KG1 (cell line): ENCODE results near the gene TBC1D10A.

Source experiments
- DNase-seq: peaks from one replicate; lab custom pipeline; 2025; lab: John Stamatoyannopoulos, UW

TBC1D10A gene

DNA sequence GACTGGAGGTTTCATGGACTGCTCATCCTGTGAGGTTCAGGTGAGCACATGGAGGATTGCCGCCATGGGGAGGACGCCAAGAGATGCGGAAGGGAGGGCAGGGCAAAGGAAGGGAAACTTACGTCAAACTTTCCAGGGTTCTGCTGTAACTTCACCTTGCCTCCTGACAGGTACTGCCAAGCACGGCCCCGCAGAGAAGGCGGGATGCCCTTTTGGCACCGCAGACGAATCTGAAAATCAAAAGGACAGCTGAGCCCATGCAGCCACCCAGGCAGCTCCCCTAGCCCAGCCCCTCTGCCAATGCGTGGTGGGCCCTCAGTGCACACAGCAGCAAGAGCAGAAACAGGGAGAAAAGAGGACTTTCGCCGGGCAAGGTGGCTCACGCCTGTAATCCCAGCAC is 27.4 kb downstream of the TBC1D10A start:
- DNase-seq: no peak

DNA sequence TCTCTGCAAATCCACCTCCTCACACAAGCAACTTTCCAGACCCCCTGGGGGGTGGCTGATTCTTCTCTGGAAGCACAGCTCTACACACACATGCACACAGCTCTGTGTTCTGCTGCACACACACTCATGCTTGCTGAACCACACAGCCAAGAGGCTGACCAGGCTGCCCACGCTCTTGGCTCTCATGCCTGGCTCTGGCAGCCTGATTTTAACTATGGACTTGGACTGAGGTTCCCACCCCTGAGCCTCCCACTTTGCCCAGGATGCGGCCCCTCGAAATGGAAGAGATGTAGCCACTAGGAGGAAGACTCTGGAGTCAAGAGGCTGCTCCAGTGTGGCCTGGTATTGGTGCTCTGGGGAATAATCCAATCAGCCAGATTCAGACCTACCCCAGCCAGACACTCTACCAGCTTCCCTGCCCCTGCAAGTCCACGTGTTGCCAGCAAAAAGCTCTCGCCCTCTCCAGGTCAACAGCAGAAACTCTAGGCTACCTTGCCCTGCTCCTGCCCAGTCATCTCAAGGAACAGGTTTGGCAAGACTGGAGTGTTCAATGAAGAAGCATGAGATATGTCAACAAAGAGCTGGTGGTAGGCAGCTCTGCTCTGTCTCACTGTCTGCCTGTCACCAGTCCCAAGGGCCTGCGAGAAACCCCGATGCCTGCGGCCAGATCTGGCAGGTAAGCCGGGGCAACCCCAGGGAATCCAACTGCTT is 28.6 kb downstream of the TBC1D10A start:
- DNase-seq: no peak

DNA sequence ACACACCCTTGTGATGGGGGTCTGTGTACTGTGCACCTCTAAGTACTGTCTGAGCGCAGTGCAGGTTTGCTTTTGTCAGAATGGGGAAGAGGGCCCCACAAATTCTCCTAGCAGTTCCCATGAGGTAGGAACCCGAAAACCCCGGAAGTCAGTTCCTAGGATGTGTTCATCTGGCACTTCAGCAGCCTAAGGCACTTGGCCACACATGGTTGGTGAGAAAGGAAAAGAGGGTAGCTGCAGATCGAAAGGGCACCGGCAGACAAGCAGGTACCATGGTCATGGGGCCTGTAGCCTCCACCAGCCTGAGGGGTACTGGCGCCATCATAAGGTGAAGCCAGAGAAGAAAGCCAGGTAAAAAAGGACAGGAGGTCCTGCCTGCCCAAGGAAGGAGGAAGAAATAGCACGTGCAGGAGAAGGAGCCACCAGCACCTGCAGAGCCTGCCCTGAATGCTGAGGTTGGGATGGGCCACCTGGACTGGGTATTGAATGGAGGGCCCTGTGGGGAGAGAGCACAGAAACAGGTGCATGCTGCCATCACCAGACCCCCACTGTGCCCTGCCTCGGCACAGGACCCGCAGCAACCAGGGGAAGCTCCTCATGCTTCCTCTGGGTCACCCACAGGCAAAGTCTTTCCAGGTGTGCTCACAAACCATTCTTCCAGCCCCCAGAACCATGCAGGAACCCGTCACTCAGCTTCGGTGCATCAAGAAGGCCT is 29.3 kb downstream of the TBC1D10A start:
- no peak for DNase-seq

DNA sequence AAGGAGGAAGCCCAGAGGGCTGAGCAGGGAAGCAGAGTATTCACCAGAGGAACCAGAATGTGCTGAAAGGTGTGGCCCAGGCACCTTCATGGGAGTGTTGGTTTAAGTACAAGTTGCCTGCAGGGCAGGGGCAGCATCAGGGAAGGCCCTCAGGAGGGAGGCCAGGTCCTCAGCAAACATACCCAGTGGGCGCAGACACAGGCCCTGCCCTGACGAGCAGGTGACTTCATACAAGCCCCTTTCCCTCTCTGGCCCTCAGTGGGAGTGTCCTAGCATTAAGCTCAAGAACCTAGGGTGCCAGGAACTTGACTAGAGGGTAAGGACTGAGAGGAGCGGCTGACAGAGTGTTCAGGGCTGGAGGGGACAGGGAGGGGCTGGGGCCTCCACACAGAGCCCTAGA is 29.9 kb downstream of the TBC1D10A start:
- no peak for DNase-seq

DNA sequence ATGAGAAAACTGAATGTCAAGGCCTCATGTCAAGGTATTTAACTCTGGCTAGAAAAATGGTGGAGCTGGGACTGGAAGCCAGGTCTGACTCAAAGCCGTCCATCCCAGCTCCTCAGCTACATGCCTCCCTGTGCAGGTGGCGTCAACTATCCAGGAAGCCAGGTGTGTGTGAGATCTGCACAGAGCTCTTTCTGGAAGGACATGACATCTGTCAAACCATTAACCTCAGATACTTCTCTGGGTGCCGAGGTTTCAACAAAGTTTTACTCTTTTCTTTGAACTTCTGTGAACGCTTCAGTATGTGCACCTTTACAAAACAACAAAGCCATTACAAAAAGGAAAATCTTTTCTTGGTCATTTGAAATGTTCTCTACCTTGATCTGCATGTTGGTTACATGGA is 30.4 kb downstream of the TBC1D10A start:
- DNase-seq: no peak

DNA sequence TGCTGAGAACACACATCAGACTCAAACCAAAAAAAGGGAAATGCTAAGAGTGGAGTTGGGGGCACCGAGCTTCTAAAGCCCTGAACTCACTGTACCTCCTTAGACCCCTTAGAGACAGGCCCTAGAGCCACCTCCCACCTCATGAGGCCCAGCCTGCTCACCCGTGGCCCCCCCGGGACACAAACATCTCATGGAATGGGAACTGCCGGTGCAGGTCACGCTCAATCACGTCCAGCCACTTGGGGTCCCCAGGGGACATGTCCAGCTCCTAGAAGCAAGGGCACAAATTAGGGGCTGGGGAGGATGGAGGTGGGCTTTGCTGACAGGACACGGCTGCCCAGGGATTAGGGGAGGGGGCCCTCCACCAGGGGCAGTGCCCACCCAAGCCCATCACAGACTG is 31.2 kb downstream of the TBC1D10A start:
- DNase-seq: no peak

DNA sequence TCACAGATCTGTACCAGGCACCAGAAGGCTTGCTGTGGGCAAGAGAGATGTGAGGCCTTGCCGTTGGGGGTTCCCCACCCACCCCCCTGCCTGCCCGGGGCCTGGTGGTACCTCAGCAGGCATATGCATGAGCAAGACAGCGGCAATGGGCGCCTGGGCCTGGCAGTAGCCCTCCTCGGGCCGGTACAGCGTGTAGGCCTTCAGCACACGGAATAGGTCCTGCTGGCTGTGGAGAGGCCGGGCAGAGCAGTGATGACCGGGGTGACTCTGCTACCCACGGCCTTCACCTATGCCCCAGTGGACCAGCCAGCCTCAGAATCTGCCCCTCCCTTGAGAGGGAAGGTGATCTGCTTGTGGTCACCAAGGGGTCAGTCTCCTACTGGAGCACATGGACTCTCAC is 31.9 kb downstream of the TBC1D10A start:
- no peak for DNase-seq

DNA sequence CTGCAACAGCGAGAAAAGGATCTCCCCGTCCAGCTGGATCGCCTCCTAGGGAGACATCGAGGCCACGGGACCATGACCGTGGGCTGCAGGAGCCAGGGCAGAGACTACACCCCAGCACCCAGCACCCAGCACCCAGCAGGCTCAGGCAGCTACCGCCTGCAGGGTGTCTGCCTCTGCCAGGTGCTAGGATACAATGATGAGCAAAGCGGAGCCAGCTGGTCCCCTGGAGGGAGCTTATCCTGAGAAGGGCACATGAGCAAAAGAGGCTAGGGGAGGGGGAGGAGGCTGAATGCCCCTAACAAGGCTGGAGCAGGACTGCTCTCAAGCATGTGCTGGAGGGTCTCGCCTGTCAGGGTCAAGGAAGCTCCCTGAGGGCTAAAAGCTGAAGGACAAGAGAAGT is 32.7 kb downstream of the TBC1D10A start:
- no peak for DNase-seq

DNA sequence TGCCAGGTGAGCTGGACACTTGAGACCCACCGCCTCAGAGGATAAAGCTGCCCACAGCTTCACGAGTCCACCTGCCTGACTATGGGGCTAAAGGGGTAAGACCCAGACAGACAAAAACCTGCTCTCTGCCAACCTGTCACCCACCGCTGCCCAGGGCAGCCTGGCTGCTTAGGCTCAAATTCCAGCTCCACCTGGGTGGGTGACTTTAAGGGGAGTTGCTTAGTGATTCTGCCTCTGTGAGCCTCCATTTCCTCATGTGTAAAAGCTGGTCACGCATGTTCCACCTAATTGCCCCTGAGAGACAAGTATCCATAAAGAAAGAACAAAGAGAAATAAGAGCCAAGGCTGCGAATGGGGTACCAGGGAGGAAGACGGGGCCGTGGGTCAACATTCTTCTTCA is 33.7 kb downstream of the TBC1D10A start:
- no peak for DNase-seq

DNA sequence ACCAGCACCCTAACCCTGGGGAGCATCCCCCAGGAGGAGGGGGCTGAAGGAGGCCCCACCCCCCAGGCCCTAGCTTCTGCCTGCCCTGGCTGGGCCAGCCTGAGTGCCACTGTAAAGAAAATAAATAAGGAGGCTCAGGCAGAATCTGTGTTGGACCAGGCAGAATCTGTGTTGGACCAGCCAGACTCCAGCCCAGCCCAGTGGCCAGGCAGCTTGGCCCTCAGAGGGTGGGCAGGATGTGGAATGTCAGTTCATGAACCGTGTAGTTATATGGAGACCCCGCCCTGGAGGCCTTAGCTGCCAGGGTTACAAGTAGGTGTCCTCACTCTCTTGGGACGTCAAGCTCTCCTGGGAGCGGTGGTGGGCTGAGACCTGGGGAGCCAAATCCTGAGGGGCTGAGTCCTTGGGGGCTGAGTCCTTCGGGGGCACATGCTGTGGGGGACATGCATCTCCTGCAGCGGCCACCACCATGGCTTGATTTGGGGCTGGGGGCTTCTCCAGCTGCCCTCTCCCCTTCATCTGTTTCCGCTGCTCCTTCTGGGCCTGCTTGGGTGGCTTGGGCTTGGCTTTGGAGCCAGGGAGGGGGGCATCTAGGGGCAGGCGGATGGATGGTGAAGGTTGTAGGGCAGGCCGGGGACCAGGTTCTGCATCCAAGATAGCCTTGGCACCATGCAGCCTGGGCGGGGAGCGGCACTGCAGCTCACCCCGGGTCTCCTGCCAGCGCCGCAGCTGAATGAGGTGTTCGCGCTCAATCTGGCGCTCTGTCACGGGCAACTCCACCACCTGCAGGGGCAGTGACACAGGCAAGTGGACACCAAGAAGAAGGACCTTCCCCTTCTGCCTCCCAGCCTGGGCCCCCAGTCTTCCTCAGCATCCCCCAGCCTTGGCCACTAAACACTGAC is 34.4 kb downstream of the TBC1D10A start:
- no peak for DNase-seq

DNA sequence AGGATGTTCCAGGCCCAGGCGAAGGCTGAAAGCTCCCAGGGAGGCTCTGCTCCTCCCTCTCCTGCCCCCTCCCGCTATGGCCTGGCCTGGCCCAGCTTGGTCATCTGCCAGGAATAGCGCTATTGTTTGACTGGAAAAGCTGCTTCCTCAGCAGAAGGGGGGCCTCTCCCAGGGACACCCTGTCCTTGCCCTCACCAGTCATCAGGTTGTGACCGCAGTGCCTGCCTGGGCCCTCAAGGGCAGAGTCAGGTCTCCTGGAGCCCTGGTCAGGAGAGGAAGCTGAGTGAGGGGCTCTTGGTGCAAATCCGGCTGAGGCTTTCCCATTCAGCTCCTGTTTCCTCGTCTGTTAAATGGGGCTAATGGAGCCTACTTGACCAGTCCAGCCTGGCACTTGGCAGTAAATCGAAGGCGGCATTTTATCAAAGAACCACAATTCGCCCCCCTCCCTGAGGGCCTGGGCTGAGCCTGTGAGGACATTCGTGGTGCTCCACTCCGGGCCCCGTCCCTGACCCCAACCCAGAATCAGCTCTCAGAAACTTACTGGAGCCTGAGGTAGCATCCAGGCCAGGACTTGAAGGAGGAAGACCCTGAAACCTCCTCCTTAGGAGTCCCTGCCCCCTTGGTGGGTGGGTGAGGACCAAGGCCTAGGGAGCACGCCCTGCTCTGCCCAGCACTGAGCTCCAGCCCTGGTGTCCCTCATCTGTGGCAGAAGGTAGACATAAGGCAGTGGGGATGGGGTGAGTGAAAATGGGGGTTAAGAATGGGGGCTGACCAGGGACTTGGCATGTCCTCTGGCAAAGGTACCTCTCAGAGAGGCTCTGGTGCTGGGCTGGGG is 35.5 kb downstream of the TBC1D10A start:
- no peak for DNase-seq

DNA sequence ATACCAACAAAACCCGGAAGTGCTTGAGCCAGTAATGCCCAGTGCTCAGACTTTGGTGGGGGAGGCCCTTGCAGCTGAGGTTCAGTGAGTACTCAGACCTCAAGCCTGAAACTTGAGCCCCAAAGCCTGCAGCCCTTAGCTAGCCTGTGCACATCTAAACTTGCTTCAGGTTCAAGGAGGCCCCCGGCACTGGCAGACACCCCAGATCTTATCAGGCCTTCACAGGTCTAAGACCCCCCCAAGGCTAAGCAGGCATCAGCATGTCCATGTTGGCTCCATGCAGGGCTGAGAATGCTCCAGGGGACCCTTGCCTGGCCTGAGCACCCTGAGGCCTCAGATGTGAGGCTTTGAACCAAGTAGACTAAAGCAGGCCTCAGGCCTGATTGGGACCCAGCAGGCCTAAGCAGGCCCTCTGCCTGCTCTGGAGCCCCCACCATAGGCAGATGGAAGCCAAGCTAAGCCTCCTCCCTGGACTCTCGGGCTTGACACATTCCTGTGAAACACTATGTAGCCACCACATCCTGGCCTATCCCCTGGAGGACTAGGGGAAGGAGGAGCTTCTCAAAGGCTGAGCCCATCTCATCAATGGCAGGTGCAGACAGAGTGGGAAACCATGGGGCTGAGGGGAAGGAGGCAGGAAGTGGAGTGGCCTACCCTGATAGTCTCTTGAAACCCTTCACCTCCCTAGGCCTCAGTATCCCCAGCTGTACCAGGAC is 36.2 kb downstream of the TBC1D10A start:
- DNase-seq: no peak

DNA sequence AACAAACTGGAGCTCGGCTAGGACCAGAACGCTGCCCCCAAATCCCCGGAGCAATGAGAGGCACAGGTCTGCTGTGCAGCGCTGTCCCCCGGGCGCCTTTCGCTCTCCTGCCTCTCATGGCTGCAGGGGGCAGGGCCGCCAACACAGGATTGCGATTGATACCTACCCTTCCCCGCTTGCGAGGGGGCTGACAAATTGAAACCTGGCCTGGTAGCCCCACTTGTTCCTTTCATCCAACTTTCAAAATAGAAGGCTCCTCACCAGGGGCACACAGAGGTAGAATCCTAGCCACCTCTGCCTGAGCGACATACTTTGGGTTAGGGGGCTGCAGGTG is 36.8 kb downstream of the TBC1D10A start:
- no peak for DNase-seq

DNA sequence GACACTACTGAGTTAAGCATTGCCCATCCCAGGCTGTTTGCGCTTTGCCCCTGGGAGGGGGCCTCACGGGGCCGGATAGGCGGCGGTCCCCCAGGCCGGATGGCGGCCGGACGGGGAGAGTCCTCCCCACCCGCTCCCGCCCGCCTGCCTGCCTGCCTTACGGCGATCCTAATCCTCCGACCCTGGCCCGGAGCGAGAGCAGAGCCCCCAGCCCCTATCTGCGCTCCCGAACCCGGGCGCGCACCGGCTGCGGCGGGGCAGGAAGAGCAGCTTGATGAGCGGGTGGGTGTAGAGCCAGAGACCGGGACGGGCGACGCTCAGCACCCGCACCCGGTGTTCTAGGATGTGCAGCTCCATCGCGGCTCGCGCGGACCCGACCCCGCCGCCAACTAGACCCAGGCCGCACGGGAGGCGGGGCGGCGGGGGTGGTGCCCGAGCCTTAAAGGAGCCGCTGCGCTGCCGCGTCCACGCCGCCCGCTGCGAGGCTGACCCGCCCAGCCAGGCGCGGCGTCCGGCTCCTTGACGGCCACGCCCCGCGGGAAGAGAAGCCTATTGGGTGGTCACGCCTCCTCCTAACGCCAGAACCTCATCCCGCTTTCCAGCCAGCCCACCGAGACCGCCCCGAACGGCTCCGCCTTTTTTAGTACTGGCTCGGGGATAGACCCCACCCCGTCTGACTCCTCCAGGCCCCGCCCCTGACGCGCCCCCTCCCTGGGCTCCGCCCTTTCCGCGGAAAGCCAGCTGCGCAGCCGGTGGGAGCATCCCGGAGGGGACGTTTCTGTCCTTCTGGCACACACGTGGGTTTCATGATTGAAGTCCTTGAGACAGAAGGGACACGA is 37.4 kb downstream of the TBC1D10A start, which contains the start of gene CASTOR1:
Gene CASTOR1, minus strand, starts transcription at position 365 of the 839 bp plus-strand sequence. Its CDS starts 8 bp downstream, at position 357.
- peak; percentile 28 for DNase-seq

DNA sequence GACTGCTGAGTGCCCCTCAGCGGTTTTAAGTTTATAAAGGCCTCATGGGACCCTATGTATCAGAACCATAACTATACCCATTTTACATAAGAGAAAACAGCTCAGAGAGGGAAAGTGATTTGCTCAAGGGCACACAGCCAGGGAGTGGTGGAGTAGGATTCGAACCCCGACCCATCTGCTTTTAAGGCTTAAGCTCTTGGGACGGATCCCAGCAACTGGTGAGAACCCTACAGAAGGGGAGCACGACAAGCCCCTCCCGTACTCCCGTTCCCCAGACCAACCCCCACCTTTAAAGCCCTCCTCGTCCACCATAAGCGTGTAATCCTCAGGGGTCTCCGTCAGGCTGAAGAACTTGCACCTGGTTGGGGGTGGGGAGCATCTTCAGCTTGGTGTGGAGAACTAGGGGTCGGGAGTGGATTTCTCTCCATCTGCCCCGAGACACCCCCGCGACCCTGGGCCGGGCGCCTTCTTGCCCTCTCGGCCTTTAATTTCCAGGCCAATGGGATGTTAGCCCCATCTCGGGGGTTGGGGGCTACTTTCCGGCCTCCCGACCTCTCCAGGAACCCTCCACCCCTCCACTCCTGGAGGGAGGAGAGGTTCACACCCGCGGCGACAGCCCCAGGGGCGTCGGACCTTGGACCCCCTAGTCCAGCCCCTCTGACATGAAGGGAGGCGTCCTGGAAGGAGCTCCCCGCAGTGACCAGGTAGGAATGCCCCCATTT is 38.2 kb downstream of the TBC1D10A start:
- DNase-seq: no peak

DNA sequence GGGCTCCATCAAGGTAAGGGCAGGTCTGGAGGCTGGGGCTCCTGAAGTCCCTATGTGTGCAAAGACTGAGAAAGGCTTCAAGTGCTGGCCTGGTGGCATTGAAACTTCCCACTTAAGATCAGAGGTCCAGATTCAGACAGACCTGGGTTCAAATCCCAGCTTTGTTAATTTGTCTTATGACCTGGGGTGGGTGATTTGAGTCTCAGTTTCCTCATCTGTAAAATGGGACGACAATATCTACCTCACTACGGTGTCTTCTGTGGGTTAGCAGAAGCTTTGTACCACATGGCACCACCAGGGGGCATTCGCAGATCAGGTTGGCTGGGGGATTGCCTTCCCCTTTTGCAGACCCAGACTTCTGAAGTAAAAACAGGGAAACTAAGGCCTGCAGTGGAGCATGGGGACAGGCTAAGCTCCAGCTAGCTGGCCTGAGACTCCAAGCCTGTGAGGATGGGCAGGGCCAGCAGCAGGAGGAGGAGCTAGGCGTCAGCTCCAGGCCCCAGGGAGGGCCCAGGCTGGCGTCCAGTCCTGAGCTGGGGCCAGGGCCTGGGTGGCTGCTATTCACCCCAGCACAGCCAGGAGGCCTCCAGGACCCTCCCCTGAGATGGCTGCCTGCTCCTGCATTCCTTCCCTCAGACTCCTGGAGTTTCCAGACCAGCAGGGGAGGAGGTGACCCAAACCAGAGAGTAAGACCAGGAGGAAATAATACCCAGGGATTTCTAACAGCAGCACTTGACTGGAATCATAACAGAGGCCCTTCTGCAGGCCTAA is 38.9 kb downstream of the TBC1D10A start:
- DNase-seq: peak; percentile 85

DNA sequence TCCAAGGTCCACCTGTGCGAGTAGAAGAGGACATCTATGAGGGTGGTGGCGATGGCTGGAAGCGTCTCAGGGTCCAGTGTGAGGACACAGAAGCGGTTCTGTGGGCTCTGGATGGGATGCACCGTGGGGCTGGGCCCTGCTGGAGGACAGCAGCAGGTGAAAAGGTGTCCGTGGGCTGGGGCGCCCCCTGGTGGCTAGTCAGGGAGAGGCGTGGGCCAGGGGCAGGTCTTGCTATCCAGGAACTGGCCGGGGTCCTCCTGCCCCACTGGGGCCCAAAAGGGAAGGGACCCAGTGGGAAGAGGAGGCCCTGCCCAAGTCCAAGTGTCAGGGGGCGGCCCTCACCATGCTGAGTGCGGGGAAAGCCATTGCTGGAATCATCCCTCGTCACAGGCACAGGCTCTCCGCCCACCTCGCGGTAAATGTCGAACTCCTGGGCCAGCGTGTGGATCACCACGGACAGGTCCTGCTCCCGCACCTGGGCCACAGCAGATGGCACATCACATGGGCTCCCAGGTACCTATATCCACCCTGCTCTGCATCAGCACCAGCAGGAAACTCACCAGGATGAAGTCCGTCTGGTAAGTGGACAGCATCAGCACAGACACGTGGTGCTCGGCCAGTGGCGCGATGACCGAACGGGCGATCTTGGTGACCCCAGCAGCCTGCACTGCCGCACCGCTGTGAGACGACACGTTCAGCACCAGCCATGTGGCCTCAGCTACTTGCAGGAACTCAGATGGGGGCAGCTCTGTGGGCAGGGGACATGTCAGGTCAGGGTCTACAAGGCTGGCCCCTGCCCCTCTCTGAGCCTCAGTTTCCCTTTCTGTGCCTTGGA is 39.7 kb downstream of the TBC1D10A start:
- peak; percentile 50 for DNase-seq

DNA sequence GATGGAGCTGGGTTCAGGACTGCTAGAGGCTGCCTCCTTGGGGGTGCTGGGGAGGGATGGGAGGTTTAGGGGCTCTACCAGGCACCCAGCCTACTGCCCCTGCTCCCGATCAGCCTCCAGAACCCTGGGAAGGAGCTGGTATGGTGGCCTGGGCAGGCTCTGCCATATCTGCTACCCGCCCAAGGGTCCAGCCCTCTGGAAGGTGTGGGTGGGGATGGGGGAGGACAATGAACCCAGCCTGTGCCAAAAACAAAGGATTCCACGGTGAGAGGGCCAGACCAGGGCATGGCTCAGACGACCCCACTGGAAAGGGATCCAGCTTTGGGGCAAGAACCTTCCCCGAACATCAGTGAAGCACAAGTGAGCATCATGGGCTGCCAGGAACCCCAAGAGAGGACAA is 40.4 kb downstream of the TBC1D10A start:
- DNase-seq: no peak
